HTR-8/SVneo (cell line): ENCODE data around the gene GRIK1.

Experiments used
- DNase-seq: peaks from one replicate; pipeline ENCODE4 v3.0.0; 2011; ENCODE audit warnings: low spot score, mixed read lengths; ENCODE audit not compliant: insufficient read length
- FAIRE-seq: peaks from 2 replicates; lab custom pipeline; 2011; peaks lifted over from hg19 to GRCh38; lab: Jason Lieb, UNC

GRIK1 gene

GRCh38 chr21:29654855-29655254 is 284.9 kb downstream of the GRIK1 start:
- FAIRE-seq (no peak), DNase-seq (no peak)

GRCh38 chr21:29654203-29654602 is 285.6 kb downstream of the GRIK1 start:
- no peak for FAIRE-seq

GRCh38 chr21:29650523-29651022 is 289.2 kb downstream of the GRIK1 start:
- DNase-seq (no peak), FAIRE-seq (no peak)

More at GRCh38 chr21:29654203-29654602, 285.6 kb downstream of the GRIK1 start:
- DNase-seq: no peak

GRCh38 chr21:29649406-29649814 is 290.4 kb downstream of the GRIK1 start:
- no peak for DNase-seq
- FAIRE-seq: no peak

GRCh38 chr21:29648710-29649240 is 291.0 kb downstream of the GRIK1 start:
- DNase-seq: no peak
- FAIRE-seq: no peak

- FAIRE-seq: no peak
- DNase-seq: no peak
Observed at GRCh38 chr21:29647353-29647781, 292.4 kb downstream of the GRIK1 start.

GRCh38 chr21:29645666-29646553 is 293.9 kb downstream of the GRIK1 start:
- FAIRE-seq: no peak
- DNase-seq: no peak

GRCh38 chr21:29643289-29643688 is 296.5 kb downstream of the GRIK1 start:
- DNase-seq (no peak), FAIRE-seq (no peak)

- FAIRE-seq: no peak
- DNase-seq: no peak
Observed at GRCh38 chr21:29642551-29643245, 297.1 kb downstream of the GRIK1 start.

GRCh38 chr21:29641635-29642550 is 297.9 kb downstream of the GRIK1 start:
- no peak for FAIRE-seq
- DNase-seq: no peak

- no peak for FAIRE-seq
Observed at GRCh38 chr21:29641001-29641634, 298.7 kb downstream of the GRIK1 start.

GRCh38 chr21:29640080-29640508 is 299.7 kb downstream of the GRIK1 start:
- FAIRE-seq (no peak), DNase-seq (no peak)

More at GRCh38 chr21:29641001-29641634, 298.7 kb downstream of the GRIK1 start:
- DNase-seq: no peak

- no peak for FAIRE-seq
- no peak for DNase-seq
Observed at GRCh38 chr21:29639366-29640079, 300.3 kb downstream of the GRIK1 start.

- DNase-seq (no peak), FAIRE-seq (no peak)
Observed at GRCh38 chr21:29638761-29639327, 301.0 kb downstream of the GRIK1 start.

- FAIRE-seq: no peak
- DNase-seq: no peak
Observed at GRCh38 chr21:29638138-29638537, 301.7 kb downstream of the GRIK1 start.

GRCh38 chr21:29637553-29637952 is 302.2 kb downstream of the GRIK1 start:
- FAIRE-seq: no peak
- no peak for DNase-seq

- DNase-seq (no peak), FAIRE-seq (no peak)
Observed at GRCh38 chr21:29637134-29637533, 302.7 kb downstream of the GRIK1 start.

- DNase-seq (no peak), FAIRE-seq (no peak)
Observed at GRCh38 chr21:29634418-29634817, 305.4 kb downstream of the GRIK1 start.
